Dermis microvascular lymphatic vessel endothelial cell (primary cell): ENCODE measurements around the gene WFIKKN1. TPM values are rescaled to one million over a fixed set of nuclear protein-coding genes. Genes with fewer than 3 reads are reported as not detected.

Source experiments
- DNase-seq, 2 donors: peaks; one replicate each; pipeline versions ENCODE4 v3.0.0 to v3.0.0-alpha.2; 2010; ENCODE audit warnings: low read depth in 2 of 2
- total RNA-seq: library from RNA; depleted of rRNA; stranded (reverse); fragments of >200 nt; gene quantifications from 2 replicates; pipeline ENCODE4 v1.2.1, GENCODE V29; 2014

WFIKKN1 gene
- total RNA-seq, 1 donor from 2014 or later, result under 0.01 TPM

GRCh38 chr16:652454-653305 is 21.9 kb downstream of the WFIKKN1 start:
- no peak for DNase-seq

GRCh38 chr16:654034-654433 is 23.2 kb downstream of the WFIKKN1 start:
- no peak for DNase-seq

GRCh38 chr16:657487-657886 is 26.7 kb downstream of the WFIKKN1 start:
- DNase-seq, result no peak

GRCh38 chr16:658679-659571 is 28.1 kb downstream of the WFIKKN1 start:
- no peak for DNase-seq

GRCh38 chr16:659618-660017 is 28.8 kb downstream of the WFIKKN1 start:
- no peak for DNase-seq

GRCh38 chr16:660132-660458 is 29.3 kb downstream of the WFIKKN1 start:
- DNase-seq, result no peak

- peak; percentile 77 to 93 for DNase-seq
Measured at GRCh38 chr16:660459-661183, 29.8 kb downstream of the WFIKKN1 start.

GRCh38 chr16:661184-661821 is 30.5 kb downstream of the WFIKKN1 start:
- no peak for DNase-seq

GRCh38 chr16:662095-662494 is 31.3 kb downstream of the WFIKKN1 start:
- DNase-seq, result no peak

- DNase-seq, result no peak
Measured at GRCh38 chr16:662597-662996, 31.8 kb downstream of the WFIKKN1 start.

- DNase-seq, result no peak
Measured at GRCh38 chr16:666572-666971, 35.8 kb downstream of the WFIKKN1 start.

- no peak for DNase-seq
Measured at GRCh38 chr16:667113-667779, 36.5 kb downstream of the WFIKKN1 start.

- DNase-seq, result peak; percentile 73 to 93
Measured at GRCh38 chr16:667780-668518, 37.2 kb downstream of the WFIKKN1 start, which contains the start of gene RHOT2. Gene RHOT2 (plus strand): TSS chr16:668132. CDS start chr16:668200, 68 bp downstream.

GRCh38 chr16:668519-669171 is 37.9 kb downstream of the WFIKKN1 start:
- peak in 1 of 2 donors; percentile 18 for DNase-seq

- DNase-seq, result no peak
Measured at GRCh38 chr16:669666-670065, 38.9 kb downstream of the WFIKKN1 start.

GRCh38 chr16:670485-671352 is 39.9 kb downstream of the WFIKKN1 start:
- no peak for DNase-seq

GRCh38 chr16:671353-672131 is 40.8 kb downstream of the WFIKKN1 start:
- no peak for DNase-seq

- no peak for DNase-seq
Measured at GRCh38 chr16:672371-672770, 41.6 kb downstream of the WFIKKN1 start.
